Body of pancreas (tissue), 4 donors: Measurements from ENCODE around the gene HOXA1. TPM values are rescaled to one million over a fixed set of nuclear protein-coding genes. Genes with fewer than 3 reads are reported as not detected.

Experiments
- ATAC-seq: fragments of 150-250 bp; one replicate; pipeline ENCODE4 v1.9.1; 2016
- DNase-seq, 4 donors: peaks; one replicate each; pipeline ENCODE4 v3.0.0-alpha.2; 2019
- H3K27ac ChIP-seq, 4 donors: fragments of 200-600 bp; sonication (generic); 1 replicate in 3 of 4; 2 replicates in 1 of 4; pipeline versions ENCODE4 v1.5.1 to v1.6.1; 2016 to 2019; ENCODE audit warnings: mild to moderate bottlenecking in 1 of 4, mixed read lengths in 1 of 4, moderate library complexity in 1 of 4
- H3K27me3 ChIP-seq, 2 donors: fragments of 200-600 bp; sonication (generic); one replicate each; pipeline ENCODE4 v1.6.0; 2016; ENCODE audit warnings: mild to moderate bottlenecking in 1 of 2
- H3K36me3 ChIP-seq, 2 donors: fragments of 200-600 bp; sonication (generic); replicated peaks in 1 of 2; 2 replicates each; pipeline ENCODE4 v1.5.1; 2016; ENCODE audit warnings: low read depth in 2 of 2; ENCODE audit not compliant: insufficient read depth in 1 of 2
- H3K4me1 ChIP-seq: fragments of 200-600 bp; sonication (generic); one replicate; pipeline ENCODE4 v1.6.0; 2016
- H3K4me3 ChIP-seq, 2 donors: fragments of 200-600 bp; sonication (generic); 1 replicate in 1 of 2; 2 replicates in 1 of 2; pipeline ENCODE4 v1.5.1; 2016 to 2019
- H3K9me3 ChIP-seq, 3 donors: fragments of 200-600 bp; sonication (generic); 1 replicate in 2 of 3; 2 replicates in 1 of 3; pipeline ENCODE4 v1.5.1; 2016
- CTCF ChIP-seq, 7 experiments: fragments of 450-650 bp in 4 of 7; fragments of 200-600 bp in 3 of 7; sonication (generic) in 3 of 7; IDR thresholded peaks; one replicate each; pipeline ENCODE4 v1.5.1; 2016 to 2019; ENCODE audit warnings: antibody characterized with exemption in 7 of 7
- POLR2A ChIP-seq, 3 donors: fragments of 450-650 bp; IDR thresholded peaks; one replicate each; pipeline ENCODE4 v1.6.1; 2016; ENCODE audit warnings: antibody characterized with exemption in 3 of 3, mild to moderate bottlenecking in 2 of 3
- WGBS, 2 donors: methylation state at CpG; one replicate each; pipeline ENCODE4 v1.1.5; 2017; 5-methylcytosine and 5-hydroxymethylcytosine counted together
- intact Hi-C: fragments of 100-400 bp; cut with DNase I; formaldehyde crosslinking; loops from one replicate; pipeline ENCODE4 v1.15.1; 2023
- total RNA-seq, 2 donors: library from RNA; depleted of rRNA; stranded (reverse); fragments of >200 nt; gene quantifications; one replicate each; pipeline ENCODE4 v1.1.0, GENCODE V29; 2016

The HOXA1 gene
- total RNA-seq, 2 donors from 2014 or later: not detected

- DNase-seq (no peak), ATAC-seq (no peak)
- 11 to 12% methylated on average over 25 of the region's 25 CpGs for WGBS, 2 donors
- Histone ChIP-seq H3K4me3 (no peak overlapping the region), H3K9me3 (no peaks in the 10 kb centered on the region), H3K27ac (peak overlapping the region in 2 of 4 donors; percentile 23 to 45), H3K4me1 (peaks cover 24% of the 10 kb centered on the region), H3K27me3 (peaks cover 9 to 71% of the 10 kb centered on the region in 2 donors), H3K36me3 (no peaks in the 10 kb centered on the region)
- intact Hi-C loops: no loop called here
- no peak for TF ChIP-seq CTCF (IDR thresholded peaks at IDR 0.05)
- no peak for TF ChIP-seq POLR2A (IDR thresholded peaks at IDR 0.05)
Measured at GRCh38 chr7:27101171-27101956, 5.6 kb upstream of the HOXA1 start.

- peaks cover 9 to 74% of the 10 kb centered on the region in 2 donors for H3K27me3 ChIP-seq
- no peaks in the 10 kb centered on the region for H3K9me3 ChIP-seq
- DNase-seq: no peak
- H3K36me3 ChIP-seq: no peaks in the 10 kb centered on the region
- TF ChIP-seq POLR2A (IDR thresholded peaks at IDR 0.05) (no peak), CTCF (IDR thresholded peaks at IDR 0.05) (no peak)
- WGBS, 2 donors: 23 to 24% methylated on average over 8 of the region's 8 CpGs
- peak overlapping the region in 1 of 4 donors; percentile 45 for H3K27ac ChIP-seq
- intact Hi-C loops: no loop called here
- H3K4me3 ChIP-seq: no peak overlapping the region
- no peak for ATAC-seq
- H3K4me1 ChIP-seq: peaks cover 28% of the 10 kb centered on the region
Measured at GRCh38 chr7:27100694-27101170, 4.9 kb upstream of the HOXA1 start.

- WGBS, 2 donors: 17 to 28% methylated on average over 8 of the region's 8 CpGs
Measured at GRCh38 chr7:27099453-27100370, 3.9 kb upstream of the HOXA1 start.

More at GRCh38 chr7:27099453-27100370, 3.9 kb upstream of the HOXA1 start:
- DNase-seq: no peak
- no peaks in the 10 kb centered on the region for H3K9me3 ChIP-seq
- TF ChIP-seq CTCF (IDR thresholded peaks at IDR 0.05) (no peak), POLR2A (IDR thresholded peaks at IDR 0.05) (no peak)
- no peak overlapping the region for H3K4me3 ChIP-seq
- no peaks in the 10 kb centered on the region for H3K36me3 ChIP-seq
- intact Hi-C loops: no loop called here
- no peak overlapping the region for H3K27ac ChIP-seq
- ATAC-seq: no peak
- peaks cover 28% of the 10 kb centered on the region for H3K4me1 ChIP-seq
- H3K27me3 ChIP-seq: peaks cover 9 to 76% of the 10 kb centered on the region in 2 donors
